Measurements from ENCODE around the gene OPCML.

GRCh38 chr11:132555617-132556016 lies 976.7 kb downstream of the OPCML start:
- TF ChIP-seq CTCF (IDR thresholded peaks at IDR 0.05) (no peak), EZH2 (IDR thresholded peaks at IDR 0.05; ENCODE audit: borderline replicate concordance, insufficient read depth, low read depth, low read length, poor library complexity, severe bottlenecking) (no peak)
